ENCODE measurements around the gene HADHA.

DNA sequence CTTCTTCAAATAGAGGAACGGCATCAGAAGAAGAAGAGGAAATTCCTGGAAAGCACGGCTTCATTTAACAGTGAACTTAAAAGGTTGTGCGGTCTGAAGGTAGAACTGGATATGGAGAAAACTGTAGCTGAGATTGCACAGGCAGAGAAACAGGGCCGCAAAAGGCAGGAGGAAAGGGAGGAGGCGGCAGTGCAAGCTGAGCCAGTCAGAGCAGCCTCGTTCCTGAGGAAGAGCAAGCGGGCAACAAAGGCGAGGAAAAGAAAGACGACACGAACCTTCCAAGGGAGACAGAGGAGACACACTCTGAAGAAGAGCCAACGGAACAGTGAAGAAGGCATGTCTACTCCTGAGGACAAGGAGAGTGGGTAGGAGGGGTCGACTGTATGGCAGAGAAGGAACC, 94.2 kb downstream of the HADHA start:
- TF ChIP-seq, protein P1, sequence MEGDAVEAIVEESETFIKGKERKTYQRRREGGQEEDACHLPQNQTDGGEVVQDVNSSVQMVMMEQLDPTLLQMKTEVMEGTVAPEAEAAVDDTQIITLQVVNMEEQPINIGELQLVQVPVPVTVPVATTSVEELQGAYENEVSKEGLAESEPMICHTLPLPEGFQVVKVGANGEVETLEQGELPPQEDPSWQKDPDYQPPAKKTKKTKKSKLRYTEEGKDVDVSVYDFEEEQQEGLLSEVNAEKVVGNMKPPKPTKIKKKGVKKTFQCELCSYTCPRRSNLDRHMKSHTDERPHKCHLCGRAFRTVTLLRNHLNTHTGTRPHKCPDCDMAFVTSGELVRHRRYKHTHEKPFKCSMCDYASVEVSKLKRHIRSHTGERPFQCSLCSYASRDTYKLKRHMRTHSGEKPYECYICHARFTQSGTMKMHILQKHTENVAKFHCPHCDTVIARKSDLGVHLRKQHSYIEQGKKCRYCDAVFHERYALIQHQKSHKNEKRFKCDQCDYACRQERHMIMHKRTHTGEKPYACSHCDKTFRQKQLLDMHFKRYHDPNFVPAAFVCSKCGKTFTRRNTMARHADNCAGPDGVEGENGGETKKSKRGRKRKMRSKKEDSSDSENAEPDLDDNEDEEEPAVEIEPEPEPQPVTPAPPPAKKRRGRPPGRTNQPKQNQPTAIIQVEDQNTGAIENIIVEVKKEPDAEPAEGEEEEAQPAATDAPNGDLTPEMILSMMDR (IDR thresholded peaks at IDR 0.05): no peak
- TF ChIP-seq POLR2AphosphoS5 (IDR thresholded peaks at IDR 0.05): no peak
- no peak for TF ChIP-seq POLR2A (IDR thresholded peaks at IDR 0.05)

Measured in stomach (tissue), 4 donors.